OCI-LY7 (cell line): ENCODE measurements around the gene WNT11.

Experiments used
- CTCF ChIP-seq: fragments of 200-600 bp; sonication (generic); conservative IDR thresholded peaks from 2 replicates; pipeline ENCODE4 v1.5.1; 2014; ENCODE audit warnings: mild to moderate bottlenecking, antibody characterized with exemption, low read length, moderate library complexity, mixed read lengths
- EZH2phosphoT487 ChIP-seq: fragments of 200-600 bp; sonication (generic); IDR thresholded peaks from 2 replicates; pipeline ENCODE4 v1.6.1; 2018; ENCODE audit warnings: low read depth, borderline replicate concordance, mild to moderate bottlenecking, mixed run types, antibody characterized with exemption, low read length, moderate library complexity, mixed read lengths

GRCh38 chr11:76234416-76235232 is 28.3 kb upstream of the WNT11 start:
- TF ChIP-seq CTCF (no peak), EZH2phosphoT487 (no peak)
